Fibroblast of pulmonary artery (primary cell): ENCODE measurements around the gene CD300A.

Experiments
- DNase-seq: peaks from one replicate; pipeline ENCODE4 v3.0.0-alpha.2; 2010; ENCODE audit warnings: low read depth
- H3K4me3 ChIP-seq: replicated peaks from 2 replicates; pipeline ENCODE4 v1.5.1; 2011; ENCODE audit warnings: low read depth, mild to moderate bottlenecking, control low read depth, low read length, moderate library complexity
- TF ChIP-seq, protein P1 (sequence below): IDR thresholded peaks from 2 replicates; pipeline ENCODE4 v1.5.1; 2011; ENCODE audit warnings: mild to moderate bottlenecking, control low read depth, low read length, inconsistent platforms; ENCODE audit errors: missing control alignments

CD300A gene

DNA sequence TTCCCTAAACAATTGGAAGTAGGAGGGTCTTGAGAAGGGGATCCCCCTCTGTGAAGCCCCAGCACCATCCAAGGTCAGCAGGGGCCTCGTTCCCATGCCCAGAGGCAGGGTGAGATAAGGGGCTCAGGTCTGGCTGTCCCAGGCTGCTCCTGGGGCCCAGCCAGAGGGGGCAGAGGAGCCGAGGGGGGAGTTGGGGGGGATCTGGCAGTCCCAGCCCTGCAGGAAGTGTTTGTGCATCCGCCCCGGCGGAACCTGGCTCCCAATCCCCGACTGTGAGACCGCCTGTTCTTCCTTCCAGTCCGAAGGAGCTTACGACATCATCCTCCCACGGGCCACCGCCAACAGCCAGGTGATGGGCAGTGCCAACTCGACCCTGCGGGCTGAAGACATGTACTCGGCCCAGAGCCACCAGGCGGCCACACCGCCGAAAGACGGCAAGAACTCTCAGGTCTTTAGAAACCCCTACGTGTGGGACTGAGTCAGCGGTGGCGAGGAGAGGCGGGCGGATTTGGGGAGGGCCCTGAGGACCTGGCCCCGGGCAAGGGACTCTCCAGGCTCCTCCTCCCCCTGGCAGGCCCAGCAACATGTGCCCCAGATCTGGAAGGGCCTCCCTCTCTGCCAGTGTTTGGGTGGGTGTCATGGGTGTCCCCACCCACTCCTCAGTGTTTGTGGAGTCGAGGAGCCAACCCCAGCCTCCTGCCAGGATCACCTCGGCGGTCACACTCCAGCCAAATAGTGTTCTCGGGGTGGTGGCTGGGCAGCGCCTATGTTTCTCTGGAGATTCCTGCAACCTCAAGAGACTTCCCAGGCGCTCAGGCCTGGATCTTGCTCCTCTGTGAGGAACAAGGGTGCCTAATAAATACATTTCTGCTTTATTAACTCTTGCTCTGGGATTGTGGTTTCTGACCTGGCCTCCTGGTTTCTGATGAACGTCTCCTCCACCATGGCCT is 19.6 kb upstream of the CD300A start:
- TF ChIP-seq, protein P1, sequence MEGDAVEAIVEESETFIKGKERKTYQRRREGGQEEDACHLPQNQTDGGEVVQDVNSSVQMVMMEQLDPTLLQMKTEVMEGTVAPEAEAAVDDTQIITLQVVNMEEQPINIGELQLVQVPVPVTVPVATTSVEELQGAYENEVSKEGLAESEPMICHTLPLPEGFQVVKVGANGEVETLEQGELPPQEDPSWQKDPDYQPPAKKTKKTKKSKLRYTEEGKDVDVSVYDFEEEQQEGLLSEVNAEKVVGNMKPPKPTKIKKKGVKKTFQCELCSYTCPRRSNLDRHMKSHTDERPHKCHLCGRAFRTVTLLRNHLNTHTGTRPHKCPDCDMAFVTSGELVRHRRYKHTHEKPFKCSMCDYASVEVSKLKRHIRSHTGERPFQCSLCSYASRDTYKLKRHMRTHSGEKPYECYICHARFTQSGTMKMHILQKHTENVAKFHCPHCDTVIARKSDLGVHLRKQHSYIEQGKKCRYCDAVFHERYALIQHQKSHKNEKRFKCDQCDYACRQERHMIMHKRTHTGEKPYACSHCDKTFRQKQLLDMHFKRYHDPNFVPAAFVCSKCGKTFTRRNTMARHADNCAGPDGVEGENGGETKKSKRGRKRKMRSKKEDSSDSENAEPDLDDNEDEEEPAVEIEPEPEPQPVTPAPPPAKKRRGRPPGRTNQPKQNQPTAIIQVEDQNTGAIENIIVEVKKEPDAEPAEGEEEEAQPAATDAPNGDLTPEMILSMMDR: no peak
- DNase-seq: peak; percentile 54
- no peak overlapping the region for H3K4me3 ChIP-seq

DNA sequence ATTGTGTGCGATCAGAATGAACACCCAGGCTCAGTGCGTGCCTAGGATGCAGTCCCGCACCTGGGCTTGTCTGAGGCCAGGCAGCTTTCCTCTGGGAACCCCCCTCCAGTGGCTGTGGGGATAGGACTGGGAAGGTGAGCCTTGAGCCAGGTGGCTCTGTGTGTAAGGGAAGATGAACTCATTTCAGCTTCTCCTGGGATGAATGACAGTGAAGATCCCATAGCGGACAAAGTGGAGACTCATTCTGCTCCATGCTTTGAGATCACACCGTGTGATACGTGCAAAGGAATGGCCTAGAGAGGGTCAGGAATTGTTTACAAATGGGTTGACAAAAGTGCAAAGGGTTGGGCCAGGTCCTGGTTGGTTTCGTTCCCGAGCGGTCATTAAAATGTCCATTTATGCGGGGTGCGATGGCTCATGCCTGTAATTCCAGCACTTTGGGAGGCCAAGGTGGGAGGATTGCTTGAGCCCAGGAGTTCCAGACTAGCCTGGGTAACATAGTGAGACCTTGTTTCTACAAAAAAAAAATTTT is 18.7 kb upstream of the CD300A start:
- DNase-seq: no peak
- H3K4me3 ChIP-seq: no peak overlapping the region
- TF ChIP-seq, protein P1: no peak

DNA sequence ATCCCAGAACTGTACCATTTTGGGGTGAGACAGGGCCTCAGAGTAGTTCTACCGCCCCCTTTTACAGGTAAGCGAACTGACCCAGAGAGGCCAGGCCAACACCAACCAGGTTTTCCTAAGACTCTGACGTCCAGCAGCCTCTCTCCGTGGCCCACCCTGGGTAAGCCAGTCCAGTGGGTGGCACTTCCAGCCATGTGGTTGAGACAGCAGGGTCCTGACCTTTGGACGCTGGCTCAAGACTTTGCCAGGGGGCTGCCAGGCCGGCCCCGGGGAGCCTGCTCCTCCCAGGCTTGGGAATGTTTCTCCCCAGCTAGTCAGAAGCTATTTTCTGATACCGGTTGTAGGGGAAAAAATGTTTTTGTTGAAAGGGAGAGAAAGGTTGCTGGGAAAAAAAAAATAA is 17.7 kb upstream of the CD300A start:
- H3K4me3 ChIP-seq: no peak overlapping the region
- no peak for DNase-seq
- TF ChIP-seq, protein P1: no peak

DNA sequence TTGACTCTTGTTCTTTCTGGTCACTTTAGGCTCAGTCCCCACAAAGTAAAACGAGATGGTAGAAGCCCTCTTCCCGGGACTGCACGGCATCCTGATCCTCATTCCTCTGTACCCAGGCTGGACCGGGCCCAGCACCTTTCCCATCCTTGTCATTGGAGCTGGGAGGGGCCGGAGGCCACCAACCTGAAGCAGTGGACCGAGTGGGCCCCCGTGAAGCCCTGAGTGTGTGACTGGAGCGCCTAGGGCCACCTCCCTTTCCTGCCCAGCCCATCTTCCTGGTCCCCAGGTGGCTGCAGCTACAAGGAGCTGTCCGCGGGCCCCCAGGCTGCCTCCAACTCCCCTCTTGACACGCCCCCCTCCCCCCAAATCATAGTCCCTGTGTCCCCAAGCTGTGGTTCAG is 17.1 kb upstream of the CD300A start:
- DNase-seq: no peak
- TF ChIP-seq, protein P1: no peak
- no peak overlapping the region for H3K4me3 ChIP-seq

DNA sequence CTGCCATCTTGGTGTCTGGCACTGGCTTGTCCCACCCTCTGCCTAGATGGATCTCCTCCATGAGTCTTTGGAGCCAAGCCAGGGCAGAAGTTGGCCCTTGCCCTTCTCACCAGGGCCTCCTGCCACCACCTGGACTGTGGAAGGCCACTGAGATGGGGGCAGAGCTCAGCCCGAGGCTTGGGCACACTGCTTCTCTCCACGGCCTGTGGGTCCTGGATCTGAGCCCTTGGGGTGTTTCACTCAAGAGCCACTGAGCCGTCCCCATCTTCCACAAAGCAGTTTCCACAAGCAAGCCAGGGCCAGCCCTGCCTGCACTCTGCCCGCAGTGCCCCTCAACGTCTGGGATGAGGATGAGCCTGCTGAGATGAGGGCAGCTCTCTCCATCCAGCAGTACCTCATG is 16.7 kb upstream of the CD300A start:
- no peak for DNase-seq
- no peak overlapping the region for H3K4me3 ChIP-seq
- TF ChIP-seq, protein P1: no peak

DNA sequence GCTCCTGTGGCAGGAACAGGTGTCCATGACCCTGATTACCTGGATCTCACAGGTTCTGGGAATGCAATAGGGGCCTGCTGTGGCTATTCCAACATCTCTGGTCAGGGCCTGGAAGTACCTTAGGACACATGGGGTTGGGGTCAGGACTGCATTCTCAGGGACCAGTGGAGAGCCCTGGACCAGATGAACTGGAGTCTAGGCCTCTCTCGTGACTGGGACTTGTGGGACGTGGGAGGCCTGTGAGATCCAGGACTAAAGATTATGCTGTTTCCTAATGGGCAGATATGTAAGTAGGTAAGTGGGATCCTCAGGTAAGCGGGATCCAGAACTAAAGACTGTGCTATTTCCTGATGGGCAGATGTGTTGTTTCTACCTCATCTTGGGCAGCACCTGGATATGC is 16.2 kb upstream of the CD300A start:
- TF ChIP-seq, protein P1: no peak
- DNase-seq: no peak
- H3K4me3 ChIP-seq: no peak overlapping the region
